GM10248 (cell line): ENCODE measurements around the gene KMT5C.
"Not testable (repeated sequence)": the region's sequence is repeated elsewhere in the genome, so short reads cannot be mapped to it uniquely, and the experiment has no call there.

Source experiments
- CTCF ChIA-PET: fragments of 300-600 bp; sonication (Branson Sonifier 250); formaldehyde crosslinking; extraction: SDS; loops from one replicate; lab custom pipeline; 2021; ENCODE audit warnings: antibody characterized with exemption; lab: Yijun Ruan, JAX
- POLR2A ChIA-PET: fragments of 350-650 bp; sonication (Branson Sonifier 250); formaldehyde crosslinking; extraction: SDS; loops from one replicate; lab custom pipeline; 2020; ENCODE audit warnings: antibody characterized with exemption; lab: Yijun Ruan, JAX
- DNase-seq: peaks from one replicate; pipeline ENCODE4 v3.0.0; 2012; ENCODE audit errors: extremely low spot score
- CTCF ChIP-seq: IDR thresholded peaks from 2 replicates; pipeline ENCODE4 v1.5.1; 2012; ENCODE audit warnings: mild to moderate bottlenecking, low read depth; ENCODE audit errors: extremely low read depth, missing control alignments, control extremely low read depth

Gene KMT5C

DNA sequence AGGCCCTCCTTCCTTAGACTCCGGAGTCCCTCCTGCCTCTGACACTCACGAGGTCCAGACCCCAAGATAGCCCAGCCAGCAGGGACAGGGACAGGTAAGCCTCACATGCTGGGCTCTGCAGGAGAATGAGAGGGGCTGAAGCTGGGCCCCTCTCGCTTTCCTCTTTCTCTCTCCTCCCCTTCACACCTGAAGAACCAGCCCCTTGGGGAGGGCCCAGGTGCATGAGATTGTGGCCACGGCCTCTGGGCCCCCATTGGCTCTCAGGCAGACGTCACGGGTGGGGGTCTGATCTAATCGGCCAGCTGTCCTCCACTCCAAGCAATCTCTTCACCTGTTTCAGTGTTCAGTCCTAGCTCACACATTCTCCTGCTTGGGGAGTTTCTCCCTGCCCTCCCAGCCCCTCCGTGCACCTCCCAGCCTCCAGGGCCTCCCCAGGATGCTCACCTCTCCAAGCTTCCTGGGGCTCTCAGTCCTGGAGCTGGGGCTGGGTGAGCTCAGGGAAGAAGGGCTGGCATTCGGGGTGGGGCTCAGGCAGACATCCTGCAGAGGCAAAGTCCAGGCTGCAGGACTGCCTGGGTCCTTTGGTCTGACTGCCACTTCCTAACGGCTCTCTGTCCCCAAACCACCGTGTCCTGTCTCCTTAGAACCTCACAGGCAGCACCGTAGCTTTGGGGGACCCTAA is 17.3 kb upstream of the KMT5C start:
- TF ChIP-seq CTCF = no peak
- ChIA-PET POLR2A (no interaction called here), CTCF (interaction anchor here (1.2 to 3.8 kb wide), 4 partner anchors 17 to 182 kb away, joined by 3 to 23 read pairs (median 6); no protein-coding TSS in a partner anchor)
- no peak for DNase-seq

GRCh38 chr19:55324662-55325061 is 15.0 kb upstream of the KMT5C start:
- no peak for DNase-seq
- ChIA-PET POLR2A (interaction anchor here (0.7 to 1.0 kb wide), 2 partner anchors 15 to 83 kb away, joined by 3 to 5 read pairs; partner anchors contain the start of genes KMT5C and UBE2S), CTCF (interaction anchor here (1.0 to 1.5 kb wide), 2 partner anchors 22 to 235 kb away, joined by 3 read pairs; no protein-coding TSS in a partner anchor)
- no peak for TF ChIP-seq CTCF

GRCh38 chr19:55325172-55325571 is 14.5 kb upstream of the KMT5C start, which contains the start of gene TMEM150B:
Gene TMEM150B (minus strand): TSS chr19:55325341. CDS start chr19:55321036, 4,305 bp downstream.
- no peak for TF ChIP-seq CTCF
- no peak for DNase-seq
- CTCF ChIA-PET = interaction anchor here (1.0 to 1.5 kb wide), 2 partner anchors 23 to 236 kb away, joined by 3 read pairs; no protein-coding TSS in a partner anchor

DNA sequence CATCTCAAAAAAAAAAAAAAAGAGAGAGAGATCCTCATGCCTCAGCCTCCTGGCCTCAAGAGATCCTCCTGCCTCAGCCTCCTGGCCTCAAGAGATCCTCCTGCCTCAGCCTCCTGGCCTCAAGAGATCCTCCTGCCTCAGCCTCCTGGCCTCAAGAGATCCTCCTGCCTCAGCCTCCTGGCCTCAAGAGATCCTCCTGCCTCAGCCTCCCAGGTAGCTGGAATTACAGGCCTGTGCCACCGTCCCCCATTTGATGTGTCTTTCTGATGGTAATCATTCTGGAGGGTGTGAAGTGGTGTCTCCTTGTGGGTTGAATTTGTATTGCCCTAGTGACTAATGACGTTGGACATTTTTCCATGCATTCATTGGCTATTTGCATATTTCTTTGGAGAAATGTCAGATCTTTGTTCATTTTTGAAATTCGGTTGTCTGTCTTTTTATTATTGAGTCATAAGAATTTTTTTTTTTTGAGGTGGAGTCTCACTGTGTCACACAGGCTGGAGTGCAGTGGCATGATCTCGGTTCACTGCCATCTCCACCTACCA is 10.8 kb upstream of the KMT5C start:
- POLR2A ChIA-PET, CTCF ChIA-PET, DNase-seq: not testable (repeated sequence)

More at GRCh38 chr19:55325172-55325571, 14.5 kb upstream of the KMT5C start, which contains the start of gene TMEM150B:
- POLR2A ChIA-PET = interaction anchor here (0.7 to 1.0 kb wide), 2 partner anchors 14 to 82 kb away, joined by 3 to 5 read pairs; partner anchors contain the start of genes KMT5C and UBE2S

DNA sequence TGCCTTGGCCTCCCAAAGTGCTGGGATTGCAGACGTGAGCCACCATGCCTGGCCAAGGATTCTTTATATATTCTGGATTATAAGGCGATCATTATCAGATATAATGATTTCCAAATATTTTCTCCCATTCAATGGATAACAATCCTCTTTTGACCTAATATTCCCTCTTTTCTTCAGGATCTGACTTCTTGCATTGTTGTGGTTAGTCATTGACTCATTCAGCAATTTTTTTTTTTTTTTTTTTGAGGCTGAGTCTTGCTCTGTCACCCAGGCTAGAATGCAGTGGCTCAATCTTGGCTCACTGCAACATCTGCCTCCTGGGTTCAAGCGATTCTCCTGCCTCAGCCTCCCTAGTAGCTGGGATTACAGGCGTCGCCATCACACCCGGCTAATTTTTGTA is 9.9 kb upstream of the KMT5C start:
- POLR2A ChIA-PET, DNase-seq, CTCF ChIA-PET: not testable (repeated sequence)

DNA sequence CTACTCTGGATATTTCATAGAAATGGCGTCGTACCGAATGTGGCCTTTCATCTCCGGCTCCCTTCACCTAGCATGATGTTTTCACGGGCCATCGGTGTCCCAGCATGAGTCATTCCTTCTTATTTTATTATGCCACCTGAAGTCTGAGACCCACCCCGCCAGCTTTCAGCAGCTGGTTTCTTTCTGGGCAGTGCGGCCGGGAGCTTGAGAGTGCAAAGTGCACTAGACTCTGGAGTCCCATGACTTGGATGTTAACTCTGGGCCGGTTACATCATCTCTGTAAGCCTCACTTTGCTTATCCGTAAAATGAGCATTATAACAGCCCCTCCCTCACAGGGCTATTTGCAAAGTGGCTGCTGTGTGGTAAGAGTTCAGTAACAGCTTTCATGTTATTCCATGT is 5.8 kb upstream of the KMT5C start:
- no peak for DNase-seq
- no peak for TF ChIP-seq CTCF
- CTCF ChIA-PET = no interaction called here
- POLR2A ChIA-PET = no interaction called here

- no peak for DNase-seq
- CTCF ChIA-PET = interaction anchor here (1.6 to 4.3 kb wide), 2 partner anchors 34 to 44 kb away, joined by 4 to 43 read pairs; no protein-coding TSS in a partner anchor
- POLR2A ChIA-PET = no interaction called here
Observed at GRCh38 chr19:55336101-55336500, 3.6 kb upstream of the KMT5C start.

More at GRCh38 chr19:55336101-55336500, 3.6 kb upstream of the KMT5C start:
- no peak for TF ChIP-seq CTCF
